ENCODE results near the gene OR6C4. TPM values are rescaled to one million over a fixed set of nuclear protein-coding genes. Genes with fewer than 3 reads are reported as not detected.
"Not testable (repeated sequence)": the region's sequence is repeated elsewhere in the genome, so short reads cannot be mapped to it uniquely, and the experiment has no call there.

The OR6C4 gene
- total and polyA plus RNA-seq, 2 donors from 2014 or later = not detected

GRCh38 chr12:55582066-55582465, 32.7 kb downstream of the OR6C4 start:
- Histone ChIP-seq H3K9me3 (ENCODE audit: control insufficient read depth in 2 of 3, insufficient read depth in 1 of 3, low read length in 3 of 3) (peaks cover 0 to 3% (median 3%) of the 10 kb centered on the region in 3 donors), H3K9ac (ENCODE audit: low read length in 3 of 3) (no peak overlapping the region), H3K36me3 (ENCODE audit: control insufficient read depth in 2 of 3, insufficient read depth in 3 of 3, low read length in 3 of 3) (no peaks in the 10 kb centered on the region), H3K4me3 (ENCODE audit: low read length in 3 of 3) (no peak overlapping the region), H3K27me3 (ENCODE audit: control insufficient read depth, insufficient read depth, low read length) (no peaks in the 10 kb centered on the region), H3K4me1 (ENCODE audit: control insufficient read depth in 2 of 3, insufficient read depth in 2 of 3, low read depth in 1 of 3, low read length in 3 of 3) (no peaks in the 10 kb centered on the region), H3K27ac (ENCODE audit: low read depth in 2 of 2, low read length in 2 of 2) (no peak overlapping the region)
- DNase-seq = peak in 1 of 5 donors; percentile 19
- TF ChIP-seq CTCF (IDR thresholded peaks at IDR 0.05; ENCODE audit: borderline replicate concordance, extremely low read depth, insufficient read depth) = no peak
- FAIRE-seq = no peak
- intact Hi-C loops (cut with DNase I) = no loop called here

- TF ChIP-seq CTCF (IDR thresholded peaks at IDR 0.05; ENCODE audit: borderline replicate concordance, extremely low read depth, insufficient read depth) = no peak
- Histone ChIP-seq H3K9ac (ENCODE audit: low read length in 3 of 3) (no peak overlapping the region), H3K4me3 (ENCODE audit: low read length in 3 of 3) (no peak overlapping the region), H3K9me3 (ENCODE audit: control insufficient read depth in 2 of 3, insufficient read depth in 1 of 3, low read length in 3 of 3) (no peaks in the 10 kb centered on the region), H3K36me3 (ENCODE audit: control insufficient read depth in 2 of 3, insufficient read depth in 3 of 3, low read length in 3 of 3) (no peaks in the 10 kb centered on the region), H3K27me3 (ENCODE audit: control insufficient read depth, insufficient read depth, low read length) (no peaks in the 10 kb centered on the region), H3K27ac (ENCODE audit: low read depth in 2 of 2, low read length in 2 of 2) (no peak overlapping the region), H3K4me1 (ENCODE audit: control insufficient read depth in 2 of 3, insufficient read depth in 2 of 3, low read depth in 1 of 3, low read length in 3 of 3) (no peaks in the 10 kb centered on the region)
- no peak for FAIRE-seq
- DNase-seq = no peak
- intact Hi-C loops (cut with DNase I) = no loop called here
Observed at GRCh38 chr12:55585817-55586216, 36.4 kb downstream of the OR6C4 start.

GRCh38 chr12:55590152-55590551, 40.8 kb downstream of the OR6C4 start:
- FAIRE-seq; H3K9me3 ChIP-seq (ENCODE audit: control insufficient read depth in 2 of 3, insufficient read depth in 1 of 3, low read length in 3 of 3); DNase-seq; intact Hi-C loops (cut with DNase I); H3K9ac ChIP-seq (ENCODE audit: low read length in 3 of 3); H3K4me3 ChIP-seq (ENCODE audit: low read length in 3 of 3); H3K27ac ChIP-seq (ENCODE audit: low read depth in 2 of 2, low read length in 2 of 2); H3K27me3 ChIP-seq (ENCODE audit: control insufficient read depth, insufficient read depth, low read length); H3K4me1 ChIP-seq (ENCODE audit: control insufficient read depth in 2 of 3, insufficient read depth in 2 of 3, low read depth in 1 of 3, low read length in 3 of 3); H3K36me3 ChIP-seq (ENCODE audit: control insufficient read depth in 2 of 3, insufficient read depth in 3 of 3, low read length in 3 of 3): not testable (repeated sequence)

Other genes with a start within 250 kb of the OR6C4 start
- not detected for gene OR6C1, start 235.3 kb upstream of the OR6C4 start, total RNA-seq
- not detected for gene OR6C1, start 235.3 kb upstream of the OR6C4 start, polyA plus RNA-seq (ENCODE audit: insufficient read depth, low read depth, low replicate concordance)
- gene OR6C3, start 218.9 kb upstream of the OR6C4 start, total RNA-seq = not detected
- not detected for gene OR6C3, start 218.9 kb upstream of the OR6C4 start, polyA plus RNA-seq (ENCODE audit: insufficient read depth, low read depth, low replicate concordance)
- not detected for gene OR6C75, start 186.6 kb upstream of the OR6C4 start, total RNA-seq
- gene OR6C75, start 186.6 kb upstream of the OR6C4 start, polyA plus RNA-seq (ENCODE audit: insufficient read depth, low read depth, low replicate concordance) = not detected
- not detected for gene OR6C65, start 149.1 kb upstream of the OR6C4 start, total RNA-seq
- gene OR6C65, start 149.1 kb upstream of the OR6C4 start, polyA plus RNA-seq (ENCODE audit: insufficient read depth, low read depth, low replicate concordance) = not detected
- not detected for gene OR6C76, start 123.3 kb upstream of the OR6C4 start, total RNA-seq
- not detected for gene OR6C76, start 123.3 kb upstream of the OR6C4 start, polyA plus RNA-seq (ENCODE audit: insufficient read depth, low read depth, low replicate concordance)
- gene OR6C2, start 105.5 kb upstream of the OR6C4 start, total RNA-seq = not detected
- gene OR6C2, start 105.5 kb upstream of the OR6C4 start, polyA plus RNA-seq (ENCODE audit: insufficient read depth, low read depth, low replicate concordance) = not detected
- gene OR6C70, start 79.5 kb upstream of the OR6C4 start, total RNA-seq = not detected
- gene OR6C70, start 79.5 kb upstream of the OR6C4 start, polyA plus RNA-seq (ENCODE audit: insufficient read depth, low read depth, low replicate concordance) = not detected
- gene OR6C68, start 57.2 kb upstream of the OR6C4 start, total RNA-seq = not detected
- not detected for gene OR6C68, start 57.2 kb upstream of the OR6C4 start, polyA plus RNA-seq (ENCODE audit: insufficient read depth, low read depth, low replicate concordance)
- not detected for gene OR2AP1, start 22.9 kb downstream of the OR6C4 start, total RNA-seq
- not detected for gene OR2AP1, start 22.9 kb downstream of the OR6C4 start, polyA plus RNA-seq (ENCODE audit: insufficient read depth, low read depth, low replicate concordance)
- gene OR10P1, start 87.3 kb downstream of the OR6C4 start, total RNA-seq = not detected
- not detected for gene OR10P1, start 87.3 kb downstream of the OR6C4 start, polyA plus RNA-seq (ENCODE audit: insufficient read depth, low read depth, low replicate concordance)
- gene ITGA7, start 158.3 kb downstream of the OR6C4 start, total RNA-seq = 66.3 TPM
- gene ITGA7, start 158.3 kb downstream of the OR6C4 start, polyA plus RNA-seq (ENCODE audit: insufficient read depth, low read depth, low replicate concordance) = 26.2 TPM
- gene BLOC1S1, start 166.4 kb downstream of the OR6C4 start, total RNA-seq = 116 TPM
- 451 TPM for gene BLOC1S1, start 166.4 kb downstream of the OR6C4 start, polyA plus RNA-seq (ENCODE audit: insufficient read depth, low read depth, low replicate concordance)
- 11.1 TPM for gene RDH5, start 170.8 kb downstream of the OR6C4 start, total RNA-seq
- 30.2 TPM for gene RDH5, start 170.8 kb downstream of the OR6C4 start, polyA plus RNA-seq (ENCODE audit: insufficient read depth, low read depth, low replicate concordance)
- gene CD63, start 179.4 kb downstream of the OR6C4 start, total RNA-seq = 1,130 TPM
- 1,381 TPM for gene CD63, start 179.4 kb downstream of the OR6C4 start, polyA plus RNA-seq (ENCODE audit: insufficient read depth, low read depth, low replicate concordance)
- gene GDF11, start 193.5 kb downstream of the OR6C4 start, total RNA-seq = 6.2 TPM
- 3.4 TPM for gene GDF11, start 193.5 kb downstream of the OR6C4 start, polyA plus RNA-seq (ENCODE audit: insufficient read depth, low read depth, low replicate concordance)

Measured in kidney (tissue), 14 donors.